ENCODE measurements around the gene RSPRY1.

RSPRY1 gene

DNA sequence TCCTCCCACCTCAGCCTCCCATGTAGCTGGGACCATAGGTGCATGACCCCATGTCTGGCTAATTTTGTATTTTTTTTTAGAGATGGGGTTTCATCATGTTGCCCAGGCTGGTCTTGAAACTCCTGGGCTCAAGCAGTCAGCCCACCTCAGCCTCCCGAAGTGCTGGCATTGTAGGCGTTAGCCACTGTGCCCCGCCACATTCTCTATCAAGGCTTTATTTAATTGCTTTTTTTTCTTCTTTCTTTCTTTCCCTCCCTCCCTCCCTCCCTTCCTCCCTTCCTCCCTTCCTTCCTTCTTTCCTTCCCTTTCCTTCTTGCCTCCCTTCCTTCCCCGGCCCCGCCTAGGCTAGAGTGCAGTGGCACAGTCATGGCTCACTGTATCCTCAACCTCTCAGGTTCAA, 23.7 kb downstream of the RSPRY1 start:
- no peaks in the 10 kb centered on the region for H3K4me1 ChIP-seq (ENCODE audit: control insufficient read depth in 5 of 5, insufficient read depth in 5 of 5, low read length in 5 of 5)
- no peaks in the 10 kb centered on the region for H3K9me3 ChIP-seq (ENCODE audit: control insufficient read depth in 5 of 5, low read length in 5 of 5)
- no peak overlapping the region for H3K27ac ChIP-seq (ENCODE audit: low read depth, low read length)
- H3K36me3 ChIP-seq (ENCODE audit: control insufficient read depth in 5 of 5, insufficient read depth in 5 of 5, low read length in 5 of 5), result peaks cover 41 to 77% (median 62%) of the 10 kb centered on the region in 5 donors
- no peaks in the 10 kb centered on the region for H3K27me3 ChIP-seq (ENCODE audit: control insufficient read depth in 5 of 5, insufficient read depth in 4 of 5, low read length in 5 of 5)
- no peak overlapping the region for H3K9ac ChIP-seq (ENCODE audit: low read length in 5 of 5)
- H3K4me3 ChIP-seq (ENCODE audit: low read depth in 1 of 5, low read length in 5 of 5), result no peak overlapping the region

DNA sequence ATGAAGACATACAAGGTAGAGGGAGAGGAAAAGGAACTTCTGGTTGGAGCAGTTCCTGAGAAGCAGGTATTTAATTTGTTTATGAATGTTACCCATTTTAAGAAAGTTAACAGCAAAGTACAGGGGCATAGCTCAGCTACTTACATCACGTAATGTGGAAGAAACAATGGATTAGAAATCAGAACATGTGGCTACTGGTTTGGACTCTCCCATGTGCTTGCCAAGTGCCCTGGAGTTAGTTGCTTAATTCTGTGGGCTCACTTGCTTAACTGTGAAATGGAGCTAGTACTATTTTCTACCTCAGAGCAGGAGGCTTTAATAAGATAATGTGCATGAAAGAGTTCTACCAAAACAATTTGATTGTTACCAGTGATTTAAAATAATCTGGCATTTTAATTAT, 27.3 kb downstream of the RSPRY1 start:
- Histone ChIP-seq H3K27ac (ENCODE audit: low read depth, low read length) (no peak overlapping the region), H3K9me3 (ENCODE audit: control insufficient read depth in 5 of 5, low read length in 5 of 5) (peaks cover 0 to 20% (median 17%) of the 10 kb centered on the region in 5 donors), H3K27me3 (ENCODE audit: control insufficient read depth in 5 of 5, insufficient read depth in 4 of 5, low read length in 5 of 5) (no peaks in the 10 kb centered on the region), H3K4me3 (ENCODE audit: low read depth in 1 of 5, low read length in 5 of 5) (no peak overlapping the region), H3K36me3 (ENCODE audit: control insufficient read depth in 5 of 5, insufficient read depth in 5 of 5, low read length in 5 of 5) (peaks cover 56 to 82% (median 74%) of the 10 kb centered on the region in 5 donors), H3K9ac (ENCODE audit: low read length in 5 of 5) (no peak overlapping the region), H3K4me1 (ENCODE audit: control insufficient read depth in 5 of 5, insufficient read depth in 5 of 5, low read length in 5 of 5) (no peaks in the 10 kb centered on the region)

DNA sequence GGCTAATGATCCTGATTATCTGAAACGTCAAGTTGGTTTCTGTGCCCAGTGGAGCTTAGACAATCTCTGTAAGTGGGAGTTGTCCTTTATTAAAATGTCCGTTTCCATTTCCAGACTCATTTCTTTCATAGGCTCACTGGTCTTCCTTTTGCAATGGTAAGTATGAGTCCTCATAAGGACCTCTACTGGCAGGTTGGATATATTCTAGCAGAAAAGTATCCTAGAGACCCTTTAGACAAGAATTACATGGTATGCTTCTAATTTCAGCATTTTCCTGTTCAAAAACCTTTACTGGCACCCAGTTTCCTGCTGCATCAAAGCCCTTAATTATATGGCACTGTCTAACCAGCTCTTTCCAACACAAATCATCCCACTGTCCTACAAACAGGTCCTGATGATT, 30.8 kb downstream of the RSPRY1 start:
- H3K9me3 ChIP-seq (ENCODE audit: control insufficient read depth in 5 of 5, low read length in 5 of 5), result peaks cover 0 to 23% (median 17%) of the 10 kb centered on the region in 5 donors
- peaks cover 65 to 84% (median 76%) of the 10 kb centered on the region in 5 donors for H3K36me3 ChIP-seq (ENCODE audit: control insufficient read depth in 5 of 5, insufficient read depth in 5 of 5, low read length in 5 of 5)
- H3K4me3 ChIP-seq (ENCODE audit: low read depth in 1 of 5, low read length in 5 of 5), result peak overlapping the region in 3 of 5 donors; percentile 9 to 39 (median 15)
- H3K9ac ChIP-seq (ENCODE audit: low read length in 5 of 5), result no peak overlapping the region
- H3K4me1 ChIP-seq (ENCODE audit: control insufficient read depth in 5 of 5, insufficient read depth in 5 of 5, low read length in 5 of 5), result no peaks in the 10 kb centered on the region
- no peaks in the 10 kb centered on the region for H3K27me3 ChIP-seq (ENCODE audit: control insufficient read depth in 5 of 5, insufficient read depth in 4 of 5, low read length in 5 of 5)
- no peak overlapping the region for H3K27ac ChIP-seq (ENCODE audit: low read depth, low read length)

DNA sequence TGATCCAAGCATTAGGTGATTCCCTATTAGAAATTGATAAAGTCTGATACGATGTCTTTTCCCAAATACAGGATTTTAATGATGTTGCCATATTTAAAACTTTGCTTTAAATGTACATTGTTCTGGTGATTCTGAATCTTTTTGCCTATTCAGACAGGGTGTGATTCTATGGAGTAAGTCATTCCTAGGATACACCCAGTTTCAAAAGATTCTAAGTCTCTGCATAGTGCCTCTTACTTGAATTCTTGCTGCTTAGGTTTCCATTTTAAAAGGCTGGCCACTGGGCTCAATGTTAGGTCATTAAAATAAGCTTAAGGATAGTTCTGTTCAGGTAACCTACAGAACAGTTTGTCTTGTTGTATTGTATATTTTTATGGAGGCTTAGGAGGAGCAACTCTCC, 36.9 kb downstream of the RSPRY1 start:
- H3K9ac ChIP-seq (ENCODE audit: low read length in 5 of 5), result no peak overlapping the region
- H3K36me3 ChIP-seq (ENCODE audit: control insufficient read depth in 5 of 5, insufficient read depth in 5 of 5, low read length in 5 of 5), result peaks cover 51 to 83% (median 66%) of the 10 kb centered on the region in 5 donors
- no peak overlapping the region for H3K4me3 ChIP-seq (ENCODE audit: low read depth in 1 of 5, low read length in 5 of 5)
- H3K9me3 ChIP-seq (ENCODE audit: control insufficient read depth in 5 of 5, low read length in 5 of 5), result peaks cover 0 to 3% (median 0%) of the 10 kb centered on the region in 5 donors
- no peaks in the 10 kb centered on the region for H3K27me3 ChIP-seq (ENCODE audit: control insufficient read depth in 5 of 5, insufficient read depth in 4 of 5, low read length in 5 of 5)
- no peak overlapping the region for H3K27ac ChIP-seq (ENCODE audit: low read depth, low read length)
- H3K4me1 ChIP-seq (ENCODE audit: control insufficient read depth in 5 of 5, insufficient read depth in 5 of 5, low read length in 5 of 5), result no peaks in the 10 kb centered on the region

DNA sequence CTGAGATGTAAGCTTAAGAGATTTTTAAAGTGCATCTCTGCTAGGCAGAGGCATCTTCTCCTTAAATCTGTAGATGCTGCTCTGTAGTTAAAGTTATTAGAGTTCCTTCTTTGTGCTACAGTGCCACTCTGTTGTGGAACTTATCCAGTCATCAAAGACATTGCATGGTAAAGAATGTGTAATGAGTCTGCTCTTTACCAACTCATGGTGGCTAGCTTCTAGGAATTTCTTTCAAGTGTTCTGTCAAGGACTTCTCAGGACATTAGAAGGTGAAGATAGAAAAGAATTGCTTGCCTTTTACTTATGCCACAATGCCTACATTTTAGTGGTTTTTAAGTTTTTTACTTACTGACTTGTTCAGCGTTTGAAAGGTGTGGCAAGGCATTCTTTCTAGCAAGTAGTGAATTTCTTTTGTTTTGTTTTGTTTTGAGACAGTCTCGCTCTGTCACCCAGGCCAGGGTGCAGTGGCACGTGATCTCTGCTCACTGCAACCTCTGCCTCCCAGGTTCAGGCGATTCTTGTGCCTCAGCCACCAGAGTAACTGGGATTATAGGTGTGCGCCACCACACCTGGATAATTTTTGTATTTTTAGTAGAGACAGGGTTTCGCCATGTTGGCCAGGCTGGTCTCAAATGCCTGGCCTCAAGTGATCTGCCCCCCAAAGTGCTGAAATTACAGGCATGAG, 38.7 kb downstream of the RSPRY1 start:
- peaks cover 43 to 84% (median 61%) of the 10 kb centered on the region in 5 donors for H3K36me3 ChIP-seq (ENCODE audit: control insufficient read depth in 5 of 5, insufficient read depth in 5 of 5, low read length in 5 of 5)
- H3K4me1 ChIP-seq (ENCODE audit: control insufficient read depth in 5 of 5, insufficient read depth in 5 of 5, low read length in 5 of 5), result no peaks in the 10 kb centered on the region
- no peaks in the 10 kb centered on the region for H3K27me3 ChIP-seq (ENCODE audit: control insufficient read depth in 5 of 5, insufficient read depth in 4 of 5, low read length in 5 of 5)
- H3K27ac ChIP-seq (ENCODE audit: low read depth, low read length), result no peak overlapping the region
- no peaks in the 10 kb centered on the region for H3K9me3 ChIP-seq (ENCODE audit: control insufficient read depth in 5 of 5, low read length in 5 of 5)
- no peak overlapping the region for H3K9ac ChIP-seq (ENCODE audit: low read length in 5 of 5)
- H3K4me3 ChIP-seq (ENCODE audit: low read depth in 1 of 5, low read length in 5 of 5), result no peak overlapping the region

DNA sequence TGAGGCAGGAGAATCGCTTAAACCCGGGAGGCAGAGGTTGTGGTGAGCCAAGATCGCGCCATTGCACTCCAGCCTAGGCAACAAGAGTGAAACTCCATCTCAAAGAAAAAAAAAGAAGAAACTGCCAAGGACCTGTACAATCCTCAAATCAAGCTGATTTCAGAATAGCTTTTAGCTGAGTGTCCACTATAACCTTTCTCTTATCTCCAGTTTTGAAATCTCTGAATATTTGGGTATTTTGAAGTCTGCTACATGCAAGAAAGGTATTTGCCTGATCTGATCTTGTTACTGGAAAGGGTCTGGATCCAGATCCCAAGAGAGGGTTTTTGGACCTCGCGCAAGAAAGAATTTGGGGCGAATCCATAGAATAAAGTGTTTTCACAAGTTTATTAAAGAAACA, 39.8 kb downstream of the RSPRY1 start:
- Histone ChIP-seq H3K4me1 (ENCODE audit: control insufficient read depth in 5 of 5, insufficient read depth in 5 of 5, low read length in 5 of 5) (no peaks in the 10 kb centered on the region), H3K27me3 (ENCODE audit: control insufficient read depth in 5 of 5, insufficient read depth in 4 of 5, low read length in 5 of 5) (no peaks in the 10 kb centered on the region), H3K4me3 (ENCODE audit: low read depth in 1 of 5, low read length in 5 of 5) (no peak overlapping the region), H3K9me3 (ENCODE audit: control insufficient read depth in 5 of 5, low read length in 5 of 5) (no peaks in the 10 kb centered on the region), H3K36me3 (ENCODE audit: control insufficient read depth in 5 of 5, insufficient read depth in 5 of 5, low read length in 5 of 5) (peaks cover 42 to 89% (median 64%) of the 10 kb centered on the region in 5 donors), H3K27ac (ENCODE audit: low read depth, low read length) (no peak overlapping the region), H3K9ac (ENCODE audit: low read length in 5 of 5) (no peak overlapping the region)

DNA sequence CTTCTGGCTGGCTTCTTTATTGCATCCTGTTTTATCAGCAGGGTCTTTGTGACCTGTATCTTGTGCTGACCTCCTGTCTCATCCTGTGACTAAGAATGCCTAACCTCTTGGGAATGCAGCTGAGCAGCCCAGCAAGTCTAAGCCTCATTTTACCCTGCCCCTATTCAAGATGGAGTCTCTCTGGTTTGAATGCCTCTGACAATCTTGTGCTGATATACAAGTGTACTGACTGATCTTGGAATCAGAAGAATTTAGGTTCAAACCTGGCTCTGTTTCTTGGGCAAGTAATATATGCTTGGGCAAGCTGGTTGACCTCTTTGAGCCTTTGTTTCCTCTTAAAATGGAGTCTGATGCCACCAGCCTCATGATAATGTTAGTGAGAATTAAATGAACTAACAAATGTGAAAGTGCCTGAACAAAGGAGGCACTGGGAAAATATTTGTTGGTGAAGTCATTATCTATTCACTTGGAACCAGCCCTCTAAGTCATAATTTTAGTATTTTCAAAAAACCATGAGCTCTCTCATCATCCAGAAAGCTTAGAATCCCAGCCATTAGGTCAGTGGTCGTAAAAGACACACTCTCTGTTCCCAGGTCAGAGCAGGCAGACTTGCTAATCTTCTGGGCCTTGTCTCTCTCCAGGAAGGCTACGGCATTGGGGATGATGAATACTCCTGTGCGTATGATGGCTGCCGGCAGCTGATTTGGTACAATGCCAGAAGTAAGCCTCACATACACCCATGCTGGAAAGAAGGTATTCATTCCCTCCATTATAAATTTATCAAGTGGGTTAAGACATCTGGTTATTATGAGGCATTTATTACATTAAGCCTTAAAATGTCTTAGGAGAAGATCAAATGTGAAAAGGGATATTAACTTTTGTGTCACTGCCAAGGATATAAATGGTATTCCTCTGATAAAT, 40.8 kb downstream of the RSPRY1 start:
- Histone ChIP-seq H3K9me3 (ENCODE audit: control insufficient read depth in 5 of 5, low read length in 5 of 5) (no peaks in the 10 kb centered on the region), H3K9ac (ENCODE audit: low read length in 5 of 5) (no peak overlapping the region), H3K27me3 (ENCODE audit: control insufficient read depth in 5 of 5, insufficient read depth in 4 of 5, low read length in 5 of 5) (no peaks in the 10 kb centered on the region), H3K27ac (ENCODE audit: low read depth, low read length) (no peak overlapping the region), H3K4me3 (ENCODE audit: low read depth in 1 of 5, low read length in 5 of 5) (no peak overlapping the region), H3K4me1 (ENCODE audit: control insufficient read depth in 5 of 5, insufficient read depth in 5 of 5, low read length in 5 of 5) (no peaks in the 10 kb centered on the region), H3K36me3 (ENCODE audit: control insufficient read depth in 5 of 5, insufficient read depth in 5 of 5, low read length in 5 of 5) (peaks cover 44 to 89% (median 66%) of the 10 kb centered on the region in 5 donors)

DNA sequence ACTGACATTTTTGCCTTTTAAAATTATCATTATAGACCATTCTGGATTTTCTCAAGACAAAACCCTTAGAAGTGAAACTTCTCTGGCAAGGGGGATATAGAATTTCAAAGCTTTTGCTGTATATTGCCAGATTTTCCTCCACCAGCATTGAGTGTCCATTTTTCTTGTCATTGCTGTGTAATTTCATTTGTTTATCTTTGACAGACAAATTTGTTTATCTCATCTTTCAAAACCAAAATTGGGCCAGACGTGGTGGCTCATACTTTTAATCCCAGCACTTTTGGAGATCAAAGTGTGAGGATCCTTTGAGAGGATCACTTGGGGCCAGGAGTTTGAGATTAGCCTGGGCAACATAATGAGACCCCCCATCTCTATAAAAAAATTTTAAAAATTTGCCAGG, 43.0 kb downstream of the RSPRY1 start:
- Histone ChIP-seq H3K27ac (ENCODE audit: low read depth, low read length) (no peak overlapping the region), H3K9ac (ENCODE audit: low read length in 5 of 5) (no peak overlapping the region), H3K36me3 (ENCODE audit: control insufficient read depth in 5 of 5, insufficient read depth in 5 of 5, low read length in 5 of 5) (peaks cover 46 to 94% (median 69%) of the 10 kb centered on the region in 5 donors), H3K9me3 (ENCODE audit: control insufficient read depth in 5 of 5, low read length in 5 of 5) (no peaks in the 10 kb centered on the region), H3K4me1 (ENCODE audit: control insufficient read depth in 5 of 5, insufficient read depth in 5 of 5, low read length in 5 of 5) (no peaks in the 10 kb centered on the region), H3K27me3 (ENCODE audit: control insufficient read depth in 5 of 5, insufficient read depth in 4 of 5, low read length in 5 of 5) (no peaks in the 10 kb centered on the region), H3K4me3 (ENCODE audit: low read depth in 1 of 5, low read length in 5 of 5) (no peak overlapping the region)

DNA sequence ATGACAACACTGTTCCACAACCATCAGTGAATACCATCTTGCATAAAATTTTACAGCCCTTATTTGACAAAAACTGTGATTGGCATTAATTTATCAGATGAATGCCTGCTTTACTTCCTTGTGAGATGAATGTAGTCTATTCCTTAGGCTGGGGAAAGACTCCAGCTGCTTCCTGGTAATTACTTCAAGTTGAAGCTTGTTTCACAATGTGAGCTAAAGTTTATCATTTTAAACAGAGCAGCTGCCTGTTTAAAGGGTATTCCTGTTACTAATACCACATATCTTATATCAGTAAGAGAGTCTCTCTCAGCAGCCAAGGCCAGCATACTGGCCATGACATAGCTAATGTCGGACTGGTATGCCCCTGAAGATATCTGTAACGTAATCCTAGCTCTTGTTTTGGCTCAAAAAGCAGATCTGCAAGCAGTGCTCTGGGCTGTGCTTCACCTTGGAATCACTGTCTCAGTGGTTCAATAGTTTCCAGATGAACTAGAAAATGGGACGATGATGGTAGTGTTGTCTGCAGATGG, 45.8 kb downstream of the RSPRY1 start:
- Histone ChIP-seq H3K9ac (ENCODE audit: low read length in 5 of 5) (no peak overlapping the region), H3K27ac (ENCODE audit: low read depth, low read length) (no peak overlapping the region), H3K4me1 (ENCODE audit: control insufficient read depth in 5 of 5, insufficient read depth in 5 of 5, low read length in 5 of 5) (no peaks in the 10 kb centered on the region), H3K36me3 (ENCODE audit: control insufficient read depth in 5 of 5, insufficient read depth in 5 of 5, low read length in 5 of 5) (peaks cover 53 to 91% (median 68%) of the 10 kb centered on the region in 5 donors), H3K27me3 (ENCODE audit: control insufficient read depth in 5 of 5, insufficient read depth in 4 of 5, low read length in 5 of 5) (no peaks in the 10 kb centered on the region), H3K4me3 (ENCODE audit: low read depth in 1 of 5, low read length in 5 of 5) (no peak overlapping the region), H3K9me3 (ENCODE audit: control insufficient read depth in 5 of 5, low read length in 5 of 5) (no peaks in the 10 kb centered on the region)

Data from subcutaneous abdominal adipose tissue (tissue), 5 donors.